Bronchial epithelial cell (primary cell): ENCODE data around the gene PPP6R1. TPM values are rescaled to one million over a fixed set of nuclear protein-coding genes. Genes with fewer than 3 reads are reported as not detected.
A peak's percentile ranks its signal among the peaks of the same experiment; 100 is the strongest.

Experiments used
- DNase-seq: peaks from one replicate; pipeline ENCODE4 v3.0.0-alpha.2; 2010; ENCODE audit warnings: low read depth
- FAIRE-seq: peaks from 2 replicates; lab custom pipeline; 2011; peaks lifted over from hg19 to GRCh38; lab: Jason Lieb, UNC
- H3K27me3 ChIP-seq: 2 replicates; pipeline ENCODE4 v1.5.1; 2011; ENCODE audit warnings: low read length; ENCODE audit not compliant: control insufficient read depth, insufficient read depth
- H3K36me3 ChIP-seq: 2 replicates; pipeline ENCODE4 v1.5.1; 2011; ENCODE audit warnings: low read length; ENCODE audit not compliant: control insufficient read depth, insufficient read depth
- H3K4me3 ChIP-seq: 2 replicates; pipeline ENCODE4 v1.5.1; 2011; ENCODE audit warnings: mild to moderate bottlenecking, low read depth, low read length, control low read depth
- total RNA-seq: library from RNA; depleted of rRNA; stranded (reverse); fragments of >200 nt; gene quantifications from 2 replicates; pipeline ENCODE4 v1.2.1, GENCODE V29; 2014
- TF ChIP-seq, protein P1 (sequence below): IDR thresholded peaks from 2 replicates; pipeline ENCODE4 v1.5.1; 2011; ENCODE audit warnings: mild to moderate bottlenecking, moderate library complexity, low read length, control low read depth, inconsistent platforms; ENCODE audit not compliant: insufficient read depth, severe bottlenecking

PPP6R1 gene
- total RNA-seq = 15.5 and 27.1 TPM in 2 replicates

- FAIRE-seq = no peak
Observed at GRCh38 chr19:55258828-55259539, at the start of gene PPP6R1. TSS of gene PPP6R1 (minus strand) at chr19:55259017. CDS start at chr19:55247103, 11,914 bp downstream.

DNA sequence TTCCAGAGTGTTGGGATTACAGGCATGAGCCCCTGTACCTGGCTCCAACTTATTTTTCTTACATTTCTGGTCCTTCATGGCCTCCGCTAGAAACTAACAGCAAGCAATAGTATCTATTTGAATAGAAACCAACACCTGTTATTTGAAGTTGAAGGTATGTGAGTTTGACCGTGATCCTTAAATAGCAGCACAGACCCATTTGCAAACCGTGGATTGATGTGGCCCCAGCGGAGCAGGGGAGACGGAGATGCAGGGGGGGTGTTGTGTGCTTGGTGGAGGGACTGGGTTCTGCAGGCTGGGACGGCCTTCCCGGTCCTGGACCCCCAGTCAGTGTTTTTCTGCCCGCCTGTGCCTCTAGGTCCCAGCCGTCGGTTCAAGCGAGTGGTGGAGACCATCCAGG lies 49.5 kb upstream of the PPP6R1 start:
- H3K4me3 ChIP-seq = no peak overlapping the region
- FAIRE-seq = no peak
- TF ChIP-seq, protein P1, sequence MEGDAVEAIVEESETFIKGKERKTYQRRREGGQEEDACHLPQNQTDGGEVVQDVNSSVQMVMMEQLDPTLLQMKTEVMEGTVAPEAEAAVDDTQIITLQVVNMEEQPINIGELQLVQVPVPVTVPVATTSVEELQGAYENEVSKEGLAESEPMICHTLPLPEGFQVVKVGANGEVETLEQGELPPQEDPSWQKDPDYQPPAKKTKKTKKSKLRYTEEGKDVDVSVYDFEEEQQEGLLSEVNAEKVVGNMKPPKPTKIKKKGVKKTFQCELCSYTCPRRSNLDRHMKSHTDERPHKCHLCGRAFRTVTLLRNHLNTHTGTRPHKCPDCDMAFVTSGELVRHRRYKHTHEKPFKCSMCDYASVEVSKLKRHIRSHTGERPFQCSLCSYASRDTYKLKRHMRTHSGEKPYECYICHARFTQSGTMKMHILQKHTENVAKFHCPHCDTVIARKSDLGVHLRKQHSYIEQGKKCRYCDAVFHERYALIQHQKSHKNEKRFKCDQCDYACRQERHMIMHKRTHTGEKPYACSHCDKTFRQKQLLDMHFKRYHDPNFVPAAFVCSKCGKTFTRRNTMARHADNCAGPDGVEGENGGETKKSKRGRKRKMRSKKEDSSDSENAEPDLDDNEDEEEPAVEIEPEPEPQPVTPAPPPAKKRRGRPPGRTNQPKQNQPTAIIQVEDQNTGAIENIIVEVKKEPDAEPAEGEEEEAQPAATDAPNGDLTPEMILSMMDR = no peak

More at GRCh38 chr19:55258828-55259539, at the start of gene PPP6R1:
- peaks cover 4% of the 10 kb centered on the region for H3K36me3 ChIP-seq
- peak; percentile 96 for DNase-seq
- TF ChIP-seq, protein P1 = no peak
- H3K4me3 ChIP-seq = peak within 1 kb of the TSS; percentile 88
- H3K27me3 ChIP-seq = no peaks in the 10 kb centered on the region

GRCh38 chr19:55306712-55307111 lies 47.9 kb upstream of the PPP6R1 start:
- Histone ChIP-seq H3K4me3 (no peak overlapping the region), H3K36me3 (no peaks in the 10 kb centered on the region), H3K27me3 (no peaks in the 10 kb centered on the region)
- TF ChIP-seq, protein P1 = no peak
- FAIRE-seq (no peak), DNase-seq (no peak)

More for the DNA sequence above, 49.5 kb upstream of the PPP6R1 start:
- Histone ChIP-seq H3K27me3 (no peaks in the 10 kb centered on the region), H3K36me3 (no peaks in the 10 kb centered on the region)
- no peak for DNase-seq

DNA sequence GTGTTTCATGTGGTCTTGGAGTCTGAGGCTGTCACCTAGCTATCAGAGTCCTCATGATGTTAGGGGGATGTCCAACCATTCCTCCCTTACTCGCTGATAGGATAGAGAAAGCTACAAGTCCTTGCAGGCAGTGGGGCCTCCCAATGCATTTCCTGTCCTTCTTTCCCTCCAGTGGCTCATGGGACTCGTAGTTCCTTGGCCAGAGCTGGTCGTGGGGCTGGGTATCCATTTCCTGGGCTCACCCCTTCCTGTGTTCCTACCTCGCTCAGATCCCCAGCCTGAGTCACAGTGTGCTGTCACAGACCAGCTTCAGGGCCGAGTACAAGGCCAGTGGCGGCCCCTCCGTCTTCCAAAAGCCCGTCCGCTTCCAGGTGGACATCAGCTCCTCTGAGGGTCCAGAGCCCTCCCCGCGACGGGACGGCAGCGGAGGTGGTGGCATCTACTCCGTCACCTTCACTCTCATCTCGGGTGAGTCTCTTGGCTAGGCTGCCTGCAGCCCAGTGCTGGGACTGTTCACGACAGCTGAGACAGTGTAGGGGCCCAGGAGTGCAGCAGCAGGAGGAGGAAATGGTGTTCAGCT lies 47.3 kb upstream of the PPP6R1 start:
- Histone ChIP-seq H3K27me3 (no peaks in the 10 kb centered on the region), H3K36me3 (no peaks in the 10 kb centered on the region), H3K4me3 (no peak overlapping the region)
- DNase-seq (no peak), FAIRE-seq (no peak)
- TF ChIP-seq, protein P1 = no peak

GRCh38 chr19:55305491-55305890 lies 46.7 kb upstream of the PPP6R1 start:
- H3K27me3 ChIP-seq = no peaks in the 10 kb centered on the region
- H3K36me3 ChIP-seq = no peaks in the 10 kb centered on the region
- TF ChIP-seq, protein P1 = no peak
- FAIRE-seq (no peak), DNase-seq (peak; percentile 26)
- H3K4me3 ChIP-seq = no peak overlapping the region

DNA sequence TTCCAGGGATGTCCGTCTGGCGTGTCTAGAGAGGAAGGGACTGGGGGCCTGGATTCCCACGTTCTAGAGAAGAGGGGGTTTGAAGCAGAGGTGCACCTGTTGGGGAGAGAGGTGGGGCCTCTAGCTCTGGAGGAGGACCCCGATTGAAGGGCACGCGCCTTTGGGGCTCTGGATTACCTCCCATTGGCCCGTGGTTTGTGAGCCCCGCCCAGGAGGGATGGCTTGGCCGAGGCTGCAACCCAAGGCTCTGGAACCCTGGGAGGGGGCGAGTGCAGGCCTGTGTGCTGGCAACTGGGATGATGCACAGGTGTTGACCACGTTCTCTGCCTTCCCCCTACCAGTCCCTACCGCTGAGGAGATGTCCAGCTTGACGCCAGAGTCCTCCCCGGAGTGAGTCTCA lies 46.2 kb upstream of the PPP6R1 start:
- FAIRE-seq (no peak), DNase-seq (no peak)
- Histone ChIP-seq H3K27me3 (no peaks in the 10 kb centered on the region), H3K36me3 (no peaks in the 10 kb centered on the region), H3K4me3 (no peak overlapping the region)
- TF ChIP-seq, protein P1 = no peak
